ENCODE results near the gene TTC28.

The TTC28 gene

DNA sequence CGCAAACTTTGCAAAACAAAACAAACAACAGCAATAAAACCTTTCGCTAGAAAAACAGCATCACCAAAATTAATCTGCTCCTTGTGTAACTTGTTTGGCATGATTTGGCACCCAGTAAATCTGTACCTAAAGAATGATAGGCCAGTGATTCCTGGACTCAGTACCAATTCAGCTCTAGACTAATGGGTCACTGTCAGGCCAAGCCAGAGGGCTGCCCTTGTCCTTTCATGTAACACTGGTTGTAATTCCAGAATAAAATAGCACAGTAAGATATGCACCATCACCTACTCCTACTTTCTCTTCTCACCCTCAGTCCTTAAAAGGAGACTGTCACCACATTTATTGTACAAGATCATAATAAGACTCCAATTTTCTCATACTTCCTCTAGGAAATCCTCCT is 419.0 kb downstream of the TTC28 start:
- ChIA-PET CTCF (interaction anchor here (2.1 kb wide), 1 partner anchor 16 kb away, joined by 5 read pairs; no protein-coding TSS in a partner anchor), POLR2A (no interaction called here)
- no peak overlapping the region for H3K4me3 ChIP-seq (ENCODE audit: low read depth, low read length)
- TF ChIP-seq CTCF (IDR thresholded peaks at IDR 0.05; ENCODE audit: insufficient read depth, low read length, missing control alignments), result no peak
- DNase-seq (ENCODE audit: low read depth, low spot score), result no peak

GRCh38 chr22:28259774-28260312 is 419.8 kb downstream of the TTC28 start:
- TF ChIP-seq CTCF (IDR thresholded peaks at IDR 0.05; ENCODE audit: insufficient read depth, low read length, missing control alignments), result no peak
- ChIA-PET POLR2A (no interaction called here), CTCF (interaction anchor here (0.7 to 2.1 kb wide), 5 partner anchors 12 to 211 kb away, joined by 3 to 7 read pairs (median 4); no protein-coding TSS in a partner anchor)
- DNase-seq (ENCODE audit: low read depth, low spot score), result no peak
- no peak overlapping the region for H3K4me3 ChIP-seq (ENCODE audit: low read depth, low read length)

DNA sequence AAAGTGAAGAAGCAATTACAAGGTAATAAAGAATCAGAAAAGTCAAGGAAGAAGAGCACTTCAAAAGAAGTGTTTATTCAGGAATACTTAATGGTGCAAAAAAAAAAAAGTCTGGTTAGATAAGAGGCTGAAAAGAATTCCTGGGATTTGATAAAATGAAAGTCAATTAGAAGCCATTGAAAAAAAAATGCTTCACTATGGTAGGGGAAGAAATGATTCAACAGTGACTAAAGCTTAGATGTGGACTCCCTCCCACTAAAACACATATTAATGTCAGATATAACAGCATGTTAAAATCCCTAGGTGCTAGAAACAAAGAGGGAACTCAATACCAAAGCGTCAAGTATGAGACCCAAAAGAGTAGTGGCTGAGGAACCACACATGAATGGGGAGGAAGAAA is 425.2 kb downstream of the TTC28 start:
- POLR2A ChIA-PET, result no interaction called here
- CTCF ChIA-PET, result interaction anchor here (0.6 to 3.7 kb wide), 5 partner anchors 10 to 203 kb away, joined by 3 to 16 read pairs (median 4); no protein-coding TSS in a partner anchor
- H3K4me3 ChIP-seq (ENCODE audit: low read depth, low read length), result no peak overlapping the region
- TF ChIP-seq CTCF (IDR thresholded peaks at IDR 0.05; ENCODE audit: insufficient read depth, low read length, missing control alignments), result no peak
- DNase-seq (ENCODE audit: low read depth, low spot score), result no peak

DNA sequence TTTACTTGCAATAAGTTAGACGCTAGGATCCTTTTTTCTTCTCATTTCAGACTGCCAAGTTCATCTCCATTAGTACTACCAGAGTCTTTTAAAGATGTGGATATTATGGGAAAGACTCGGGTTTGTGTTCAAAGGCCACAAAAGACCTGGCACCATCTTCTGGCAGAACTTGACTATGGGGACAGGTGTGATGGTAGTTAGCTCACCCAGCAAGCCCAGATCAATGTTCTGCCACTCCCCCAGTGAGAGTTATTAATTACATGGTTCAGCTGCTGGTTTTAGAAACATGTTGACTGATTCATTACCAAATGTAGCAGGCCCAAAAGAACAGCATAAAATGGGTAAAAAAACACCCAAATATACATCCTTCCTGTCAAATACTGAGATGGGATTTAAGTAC is 427.1 kb downstream of the TTC28 start:
- POLR2A ChIA-PET, result no interaction called here
- no peak overlapping the region for H3K4me3 ChIP-seq (ENCODE audit: low read depth, low read length)
- no peak for DNase-seq (ENCODE audit: low read depth, low spot score)
- CTCF ChIA-PET, result interaction anchor here (1.0 to 3.7 kb wide), 15 partner anchors 8 to 341 kb away, joined by 3 to 16 read pairs (median 4); no protein-coding TSS in a partner anchor
- no peak for TF ChIP-seq CTCF (IDR thresholded peaks at IDR 0.05; ENCODE audit: insufficient read depth, low read length, missing control alignments)

- ChIA-PET CTCF (interaction anchor here (0.8 to 1.5 kb wide), 6 partner anchors 11 to 995 kb away, joined by 3 to 4 read pairs (median 4); no protein-coding TSS in a partner anchor), POLR2A (no interaction called here)
- TF ChIP-seq CTCF (IDR thresholded peaks at IDR 0.05; ENCODE audit: insufficient read depth, low read length, missing control alignments), result no peak
- DNase-seq (ENCODE audit: low read depth, low spot score), result no peak
- no peak overlapping the region for H3K4me3 ChIP-seq (ENCODE audit: low read depth, low read length)
Observed at GRCh38 chr22:28250036-28250695, 429.5 kb downstream of the TTC28 start.

DNA sequence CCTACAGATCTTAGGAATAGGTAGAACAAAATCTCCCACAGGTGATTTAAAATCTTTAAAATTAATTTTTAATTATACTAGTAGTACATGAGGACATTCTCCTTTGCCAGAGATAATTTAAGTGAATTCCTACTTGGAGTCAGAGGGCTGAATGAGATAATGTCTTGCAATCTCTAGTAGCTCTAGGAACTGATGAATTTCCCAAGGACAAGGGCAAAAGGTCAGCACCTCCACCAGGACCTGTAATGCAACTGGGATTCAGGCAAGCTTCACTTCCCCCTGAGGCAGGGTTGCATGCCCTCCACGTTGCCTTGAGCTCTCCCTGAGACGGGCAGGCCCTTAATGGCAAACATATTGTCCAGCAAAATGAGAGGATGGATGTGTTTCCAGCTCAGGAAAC is 430.2 kb downstream of the TTC28 start:
- DNase-seq (ENCODE audit: low read depth, low spot score), result no peak
- POLR2A ChIA-PET, result no interaction called here
- H3K4me3 ChIP-seq (ENCODE audit: low read depth, low read length), result no peak overlapping the region
- TF ChIP-seq CTCF (IDR thresholded peaks at IDR 0.05; ENCODE audit: insufficient read depth, low read length, missing control alignments), result no peak
- CTCF ChIA-PET, result interaction anchor here (0.8 to 1.5 kb wide), 3 partner anchors 22 to 996 kb away, joined by 3 to 4 read pairs (median 3); no protein-coding TSS in a partner anchor

Measured in AG04449 (cell line).